Measurements from ENCODE around the gene PLXNB2.

The PLXNB2 gene

DNA sequence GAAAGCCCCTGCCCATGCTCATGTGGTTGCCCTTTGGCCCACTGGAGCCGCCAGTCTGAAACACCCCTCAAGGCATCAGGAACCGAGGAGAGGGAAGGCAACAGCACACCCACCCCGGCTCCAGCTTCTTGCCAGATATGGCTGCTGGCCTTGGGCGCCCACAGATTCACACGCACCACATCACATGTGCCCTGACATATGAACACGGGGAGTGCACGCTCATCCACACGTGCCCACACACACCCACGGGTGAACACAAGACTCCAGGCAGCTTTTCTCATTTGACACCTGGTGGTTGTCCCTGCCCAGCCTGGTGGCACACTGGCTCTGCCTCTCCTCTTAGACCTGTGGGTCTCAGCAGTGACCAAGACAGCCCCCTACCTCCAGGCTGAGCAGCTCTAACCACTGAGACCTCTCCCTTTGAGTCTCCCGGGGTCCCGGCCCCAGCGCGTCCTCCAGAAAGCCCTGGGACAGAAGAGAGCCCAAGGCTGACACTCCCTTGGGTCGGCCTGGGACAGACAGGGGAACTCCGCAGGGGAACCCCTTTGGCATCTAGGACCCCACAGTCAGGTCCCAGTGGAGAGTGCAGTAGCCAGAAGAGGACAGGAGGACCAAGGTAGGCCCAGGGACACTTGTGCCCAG, 43.2 kb downstream of the PLXNB2 start:
- H4K20me1 ChIP-seq (ENCODE audit: insufficient read depth, low read length), result no peaks in the 10 kb centered on the region
- H3K36me3 ChIP-seq (ENCODE audit: insufficient read depth, low read length), result 0 out of 2 replicates have a peak, but pooled peaks cover under 1% of the 10 kb centered on the region
- no peak overlapping the region for H3K4me3 ChIP-seq (ENCODE audit: low read depth, low read length, poor library complexity, severe bottlenecking)
- H3K27ac ChIP-seq (ENCODE audit: low read depth, low read length, poor library complexity, severe bottlenecking), result no peak overlapping the region
- H3K4me1 ChIP-seq (ENCODE audit: insufficient read depth, low read length, severe bottlenecking), result peaks cover 37% of the 10 kb centered on the region
- H3K9me2 ChIP-seq (ENCODE audit: low read depth, low read length), result no peaks in the 10 kb centered on the region
- no peak overlapping the region for H3K9ac ChIP-seq (ENCODE audit: low read length)
- no peak overlapping the region for H2AFZ ChIP-seq (ENCODE audit: low read length)
- H3F3A ChIP-seq (ENCODE audit: insufficient read depth, low read length), result no peaks in the 10 kb centered on the region
- no peak overlapping the region for H3K4me2 ChIP-seq (ENCODE audit: low read length)
- no peak for TF ChIP-seq EZH2 (IDR thresholded peaks at IDR 0.05; ENCODE audit: borderline replicate concordance, low read length)
- TF ChIP-seq, protein P1, sequence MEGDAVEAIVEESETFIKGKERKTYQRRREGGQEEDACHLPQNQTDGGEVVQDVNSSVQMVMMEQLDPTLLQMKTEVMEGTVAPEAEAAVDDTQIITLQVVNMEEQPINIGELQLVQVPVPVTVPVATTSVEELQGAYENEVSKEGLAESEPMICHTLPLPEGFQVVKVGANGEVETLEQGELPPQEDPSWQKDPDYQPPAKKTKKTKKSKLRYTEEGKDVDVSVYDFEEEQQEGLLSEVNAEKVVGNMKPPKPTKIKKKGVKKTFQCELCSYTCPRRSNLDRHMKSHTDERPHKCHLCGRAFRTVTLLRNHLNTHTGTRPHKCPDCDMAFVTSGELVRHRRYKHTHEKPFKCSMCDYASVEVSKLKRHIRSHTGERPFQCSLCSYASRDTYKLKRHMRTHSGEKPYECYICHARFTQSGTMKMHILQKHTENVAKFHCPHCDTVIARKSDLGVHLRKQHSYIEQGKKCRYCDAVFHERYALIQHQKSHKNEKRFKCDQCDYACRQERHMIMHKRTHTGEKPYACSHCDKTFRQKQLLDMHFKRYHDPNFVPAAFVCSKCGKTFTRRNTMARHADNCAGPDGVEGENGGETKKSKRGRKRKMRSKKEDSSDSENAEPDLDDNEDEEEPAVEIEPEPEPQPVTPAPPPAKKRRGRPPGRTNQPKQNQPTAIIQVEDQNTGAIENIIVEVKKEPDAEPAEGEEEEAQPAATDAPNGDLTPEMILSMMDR (IDR thresholded peaks at IDR 0.05; ENCODE audit: low read length), result no peak
- no peaks in the 10 kb centered on the region for H3K9me3 ChIP-seq (ENCODE audit: low read length)
- peaks cover 4% of the 10 kb centered on the region; the same call in 1 of the 2 replicates for H3K79me2 ChIP-seq (ENCODE audit: insufficient read depth, low read length)
- H3K27me3 ChIP-seq (ENCODE audit: insufficient read depth, low read length), result no peaks in the 10 kb centered on the region

GRCh38 chr22:50262973-50263617, 44.4 kb downstream of the PLXNB2 start:
- no peak overlapping the region for H3K9ac ChIP-seq (ENCODE audit: low read length)
- H2AFZ ChIP-seq (ENCODE audit: low read length), result no peak overlapping the region
- H3K27ac ChIP-seq (ENCODE audit: low read depth, low read length, poor library complexity, severe bottlenecking), result peak overlapping the region; percentile 34
- TF ChIP-seq, protein P1 (IDR thresholded peaks at IDR 0.05; ENCODE audit: low read length), result no peak
- no peaks in the 10 kb centered on the region for H3F3A ChIP-seq (ENCODE audit: insufficient read depth, low read length)
- H3K79me2 ChIP-seq (ENCODE audit: insufficient read depth, low read length), result peaks cover 4% of the 10 kb centered on the region; the same call in 1 of the 2 replicates
- peaks cover 28% of the 10 kb centered on the region for H3K4me1 ChIP-seq (ENCODE audit: insufficient read depth, low read length, severe bottlenecking)
- peaks cover 9% of the 10 kb centered on the region for H3K36me3 ChIP-seq (ENCODE audit: insufficient read depth, low read length)
- H3K27me3 ChIP-seq (ENCODE audit: insufficient read depth, low read length), result no peaks in the 10 kb centered on the region
- H4K20me1 ChIP-seq (ENCODE audit: insufficient read depth, low read length), result no peaks in the 10 kb centered on the region
- H3K4me2 ChIP-seq (ENCODE audit: low read length), result no peak overlapping the region; the same call in 1 of the 2 replicates
- no peaks in the 10 kb centered on the region for H3K9me2 ChIP-seq (ENCODE audit: low read depth, low read length)
- no peak overlapping the region for H3K4me3 ChIP-seq (ENCODE audit: low read depth, low read length, poor library complexity, severe bottlenecking)
- no peaks in the 10 kb centered on the region for H3K9me3 ChIP-seq (ENCODE audit: low read length)

GRCh38 chr22:50262460-50262911, 45.0 kb downstream of the PLXNB2 start:
- no peak for TF ChIP-seq EZH2 (IDR thresholded peaks at IDR 0.05; ENCODE audit: borderline replicate concordance, low read length)
- no peaks in the 10 kb centered on the region for H3K9me3 ChIP-seq (ENCODE audit: low read length)
- H3K27me3 ChIP-seq (ENCODE audit: insufficient read depth, low read length), result no peaks in the 10 kb centered on the region
- no peaks in the 10 kb centered on the region for H4K20me1 ChIP-seq (ENCODE audit: insufficient read depth, low read length)
- peak overlapping the region; percentile 34 for H3K27ac ChIP-seq (ENCODE audit: low read depth, low read length, poor library complexity, severe bottlenecking)
- H3K9ac ChIP-seq (ENCODE audit: low read length), result peak overlapping the region; percentile 70; the same call in 1 of the 2 replicates
- H2AFZ ChIP-seq (ENCODE audit: low read length), result no peak overlapping the region
- H3K4me1 ChIP-seq (ENCODE audit: insufficient read depth, low read length, severe bottlenecking), result peaks cover 24% of the 10 kb centered on the region
- H3K4me2 ChIP-seq (ENCODE audit: low read length), result peak overlapping the region; percentile 65
- H3K36me3 ChIP-seq (ENCODE audit: insufficient read depth, low read length), result peaks cover 15% of the 10 kb centered on the region
- H3K4me3 ChIP-seq (ENCODE audit: low read depth, low read length, poor library complexity, severe bottlenecking), result peak overlapping the region; percentile 88
- peaks cover 4% of the 10 kb centered on the region; the same call in 1 of the 2 replicates for H3K79me2 ChIP-seq (ENCODE audit: insufficient read depth, low read length)
- H3K9me2 ChIP-seq (ENCODE audit: low read depth, low read length), result no peaks in the 10 kb centered on the region
- no peaks in the 10 kb centered on the region for H3F3A ChIP-seq (ENCODE audit: insufficient read depth, low read length)
